Measurements from ENCODE around the gene ZBTB7C. TPM values are rescaled to one million over a fixed set of nuclear protein-coding genes. Genes with fewer than 3 reads are reported as not detected.

The ZBTB7C gene
- total and polyA plus RNA-seq, 9 of the 15 experiments (the other 6 are each of a cell fraction or from before 2014, with no cell fraction given) = not detected

DNA sequence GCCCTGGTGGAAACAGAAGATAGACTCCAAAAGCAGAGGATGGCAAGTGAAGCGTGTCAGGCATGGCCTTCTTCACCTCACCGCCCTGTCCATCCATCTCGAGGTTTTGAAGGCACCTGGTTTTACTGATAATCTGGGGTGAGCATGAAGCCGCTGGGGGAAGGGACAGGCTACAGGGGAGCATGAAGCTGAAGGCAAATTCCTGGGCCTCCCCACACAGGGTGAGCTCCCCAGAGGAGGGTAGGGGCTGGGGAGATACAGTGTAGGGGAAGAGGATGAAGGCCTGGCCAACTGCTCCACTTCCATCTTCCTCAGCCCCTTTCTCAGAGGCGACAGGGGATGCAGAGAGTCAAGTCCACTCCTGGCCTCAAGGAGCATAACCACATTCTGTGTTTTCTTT lies 250.5 kb downstream of the ZBTB7C start (continued):
- TF ChIP-seq, protein P1, sequence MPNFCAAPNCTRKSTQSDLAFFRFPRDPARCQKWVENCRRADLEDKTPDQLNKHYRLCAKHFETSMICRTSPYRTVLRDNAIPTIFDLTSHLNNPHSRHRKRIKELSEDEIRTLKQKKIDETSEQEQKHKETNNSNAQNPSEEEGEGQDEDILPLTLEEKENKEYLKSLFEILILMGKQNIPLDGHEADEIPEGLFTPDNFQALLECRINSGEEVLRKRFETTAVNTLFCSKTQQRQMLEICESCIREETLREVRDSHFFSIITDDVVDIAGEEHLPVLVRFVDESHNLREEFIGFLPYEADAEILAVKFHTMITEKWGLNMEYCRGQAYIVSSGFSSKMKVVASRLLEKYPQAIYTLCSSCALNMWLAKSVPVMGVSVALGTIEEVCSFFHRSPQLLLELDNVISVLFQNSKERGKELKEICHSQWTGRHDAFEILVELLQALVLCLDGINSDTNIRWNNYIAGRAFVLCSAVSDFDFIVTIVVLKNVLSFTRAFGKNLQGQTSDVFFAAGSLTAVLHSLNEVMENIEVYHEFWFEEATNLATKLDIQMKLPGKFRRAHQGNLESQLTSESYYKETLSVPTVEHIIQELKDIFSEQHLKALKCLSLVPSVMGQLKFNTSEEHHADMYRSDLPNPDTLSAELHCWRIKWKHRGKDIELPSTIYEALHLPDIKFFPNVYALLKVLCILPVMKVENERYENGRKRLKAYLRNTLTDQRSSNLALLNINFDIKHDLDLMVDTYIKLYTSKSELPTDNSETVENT (CRISPR knock-in tag; IDR thresholded peaks at IDR 0.05) = no peak

DNA sequence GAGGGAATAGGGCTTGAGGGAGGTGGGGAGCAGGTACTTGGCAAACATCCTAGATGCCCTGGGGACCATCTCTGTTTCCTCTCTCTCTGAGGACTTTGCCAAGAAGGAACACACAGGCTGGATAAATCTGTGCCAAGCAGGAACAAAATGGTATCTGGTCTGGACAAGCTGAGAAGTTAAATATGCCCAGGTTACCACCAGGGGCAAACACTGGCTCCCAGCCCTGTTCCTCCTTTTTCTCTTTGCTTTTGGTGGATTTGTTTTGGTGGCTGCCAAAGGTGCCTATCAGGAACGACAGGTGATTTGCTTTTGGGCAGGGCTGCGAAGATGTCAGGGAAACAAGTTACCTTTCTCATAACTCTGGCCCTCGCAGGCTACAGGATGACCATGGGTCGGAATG lies 251.2 kb downstream of the ZBTB7C start:
- Histone ChIP-seq H3K36me3 (ENCODE audit: control insufficient read depth, insufficient read depth, low read length) (no peaks in the 10 kb centered on the region), H3K9me3 (replicated peaks; ENCODE audit: control insufficient read depth, insufficient read depth, low read depth, low read length) (no peaks in the 10 kb centered on the region), H2AFZ (ENCODE audit: low read depth, low read length) (no peak overlapping the region), H3K27ac (ENCODE audit: extremely low read depth, low read depth, low read length) (no peak overlapping the region), H3K4me2 (ENCODE audit: insufficient read depth, low read length) (no peak overlapping the region), H4K20me1 (replicated peaks; ENCODE audit: control insufficient read depth, insufficient read depth, low read length) (no peaks in the 10 kb centered on the region), H3K4me3 (no peak overlapping the region), H3K9ac (ENCODE audit: insufficient read depth in 1 of 2, low read depth in 2 of 2, low read length in 2 of 2) (no peak overlapping the region), H3K9me1 (ENCODE audit: control insufficient read depth, insufficient read depth, low read length) (no peaks in the 10 kb centered on the region), H3K4me1 (replicated peaks in 1 of 2; ENCODE audit: control insufficient read depth in 2 of 2, insufficient read depth in 2 of 2, low read length in 2 of 2) (peaks cover 0 to 11% of the 10 kb centered on the region in 2 experiments; a peak in 2 of 5 replicates), H3K27me3 (ENCODE audit: control insufficient read depth in 2 of 2, insufficient read depth in 2 of 2, low read length in 2 of 2) (peaks cover 2 to 14% of the 10 kb centered on the region in 2 experiments; a peak in 2 of 5 replicates), H3K79me2 (ENCODE audit: control insufficient read depth, insufficient read depth, low read length) (no peaks in the 10 kb centered on the region)
- FAIRE-seq = no peak
- DNase-seq (ENCODE audit: extremely low read depth in 1 of 4, low spot score in 3 of 4) = no peak
- 0% methylated on average over 4 of the region's 4 CpGs for WGBS (ENCODE audit: insufficient coverage, low coverage, missing lambda C conversion rate)
- in situ Hi-C loops (cut with MboI) = no loop called here
- ChIA-PET CTCF (ENCODE audit: low intra/inter-chr PET ratio) (no interaction called here), POLR2A (no interaction called here)
- TF ChIP-seq RHOXF2B (CRISPR knock-in tag; conservative IDR thresholded peaks at IDR 0.05) (no peak), FUS (optimal IDR thresholded peaks at IDR 0.05; ENCODE audit: low read depth, low read length) (no peak), CSDE1 (IDR thresholded peaks at IDR 0.05) (no peak), E2F4 (CRISPR knock-in tag; IDR thresholded peaks at IDR 0.05; ENCODE audit: low read depth) (no peak), ZNF79 (CRISPR knock-in tag; IDR thresholded peaks at IDR 0.05; ENCODE audit: low read depth) (no peak), ZNF197 (CRISPR knock-in tag; IDR thresholded peaks at IDR 0.05; ENCODE audit: low read depth) (no peak), TEAD2 (tag; IDR thresholded peaks at IDR 0.05) (no peak), KLF16 (IDR thresholded peaks at IDR 0.05) (no peak), ZBTB34 (CRISPR knock-in tag; IDR thresholded peaks at IDR 0.05) (no peak)
- intact Hi-C loops (cut with micrococcal nuclease) = no loop called here
- no TSS peak for BruUV-seq (replicated peaks)
- no peak for ATAC-seq

Data from K562 (cell line).